Endothelial cell of umbilical vein (primary cell): Measurements from ENCODE around the gene NDUFS8. TPM values are rescaled to one million over a fixed set of nuclear protein-coding genes. Genes with fewer than 3 reads are reported as not detected.

Experiments
- BruUV-seq: library from RNA; stranded (reverse); fragments of 400-500 nt; replicated peaks from 2 replicates; lab custom pipeline; 2021; lab: Mats Ljungman, UMichigan
- CTCF ChIA-PET: fragments of 300-600, 350-600 bp; sonication (Branson Sonifier 250); formaldehyde crosslinking; loops from one replicate; lab custom pipeline; 2021; ENCODE audit warnings: antibody characterized with exemption, inconsistent platforms; lab: Charles Lee
- POLR2A ChIA-PET: fragments of 300-600, 350-600 bp; sonication (Branson Sonifier 250); formaldehyde crosslinking; loops from one replicate; lab custom pipeline; 2021; ENCODE audit warnings: antibody characterized with exemption, inconsistent platforms; lab: Charles Lee
- DNase-seq: peaks from one replicate; pipeline ENCODE4 v3.0.0-alpha.2; 2011; ENCODE audit warnings: low read depth, low spot score
- FAIRE-seq: peaks from 2 replicates; lab custom pipeline; 2011; peaks lifted over from hg19 to GRCh38; lab: Jason Lieb, UNC
- H2AFZ ChIP-seq: 2 replicates; pipeline ENCODE4 v1.6.0; 2012; ENCODE audit warnings: low read depth, low read length, control low read depth, inconsistent platforms
- H3K27ac ChIP-seq: 2 replicates; pipeline ENCODE4 v1.5.1; 2011; ENCODE audit warnings: low read depth, mild to moderate bottlenecking, control low read depth, low read length, moderate library complexity; ENCODE audit not compliant: insufficient read depth
- H3K27me3 ChIP-seq, 2 experiments: 2 replicates each; pipeline versions ENCODE4 v1.6.0 to v1.6.1; 2011; ENCODE audit warnings: low read length in 2 of 2, mixed read lengths in 1 of 2; ENCODE audit not compliant: control insufficient read depth in 2 of 2, insufficient read depth in 2 of 2
- H3K36me3 ChIP-seq, 2 experiments: 2 replicates in 1 of 2; 3 replicates in 1 of 2; pipeline ENCODE4 v1.5.1; 2011; ENCODE audit warnings: low read length in 2 of 2, mild to moderate bottlenecking in 1 of 2, moderate library complexity in 1 of 2; ENCODE audit not compliant: control insufficient read depth in 2 of 2, insufficient read depth in 2 of 2; ENCODE audit errors: extremely low read depth in 1 of 2
- H3K4me1 ChIP-seq: 3 replicates; pipeline ENCODE4 v1.5.1; 2011; ENCODE audit warnings: mild to moderate bottlenecking, low read length; ENCODE audit not compliant: control insufficient read depth, insufficient read depth; ENCODE audit errors: extremely low read depth
- H3K4me2 ChIP-seq: 2 replicates; pipeline ENCODE4 v1.6.1; 2011; ENCODE audit warnings: low read length, control low read depth, mixed read lengths; ENCODE audit not compliant: insufficient read depth
- H3K4me3 ChIP-seq, 3 experiments: fragments of 200-600 bp in 1 of 3; sonication (generic), shearing (Covaris generic) in 1 of 3; replicated peaks in 1 of 3; 2 replicates each; pipeline ENCODE4 v1.5.1; 2011 to 2016; ENCODE audit warnings: control low read depth in 3 of 3, low read length in 3 of 3, mild to moderate bottlenecking in 2 of 3, inconsistent platforms in 1 of 3, low read depth in 1 of 3, moderate library complexity in 1 of 3; ENCODE audit not compliant: insufficient read depth in 1 of 3
- H3K79me2 ChIP-seq: 2 replicates; pipeline ENCODE4 v1.6.0; 2012; ENCODE audit warnings: low read length, inconsistent platforms; ENCODE audit not compliant: control insufficient read depth, insufficient read depth
- H3K9ac ChIP-seq: replicated peaks from 2 replicates; pipeline ENCODE3; 2011; ENCODE audit warnings: low read length, control low read depth; ENCODE audit not compliant: insufficient read depth; ENCODE audit errors: extremely low read depth
- H3K9me1 ChIP-seq: replicated peaks from 3 replicates; pipeline ENCODE4 v1.6.0; 2011; ENCODE audit warnings: mild to moderate bottlenecking, low read length; ENCODE audit not compliant: control insufficient read depth, insufficient read depth; ENCODE audit errors: extremely low read depth
- H3K9me3 ChIP-seq: replicated peaks from 2 replicates; pipeline ENCODE4 v1.5.1; 2012; ENCODE audit warnings: low read length, inconsistent platforms; ENCODE audit not compliant: control insufficient read depth, insufficient read depth
- H4K20me1 ChIP-seq: replicated peaks from 2 replicates; pipeline ENCODE3; 2011; ENCODE audit warnings: mild to moderate bottlenecking, low read length; ENCODE audit not compliant: control insufficient read depth, insufficient read depth; ENCODE audit errors: extremely low read depth
- CTCF ChIP-seq, 2 donors: IDR thresholded peaks; 1 replicate in 1 of 2; 2 replicates in 1 of 2; pipeline ENCODE4 v1.5.1; 2011; ENCODE audit warnings: low read length in 2 of 2, mild to moderate bottlenecking in 2 of 2, moderate library complexity in 2 of 2, control low read depth in 1 of 2, inconsistent platforms in 1 of 2, low read depth in 1 of 2; ENCODE audit not compliant: insufficient read depth in 1 of 2; ENCODE audit errors: extremely low read depth in 1 of 2
- EZH2 ChIP-seq: IDR thresholded peaks from 2 replicates; pipeline ENCODE4 v1.6.1; 2012; ENCODE audit warnings: borderline replicate concordance, low read depth, mild to moderate bottlenecking, moderate library complexity, low read length, inconsistent platforms; ENCODE audit not compliant: severe bottlenecking
- FOS ChIP-seq: IDR thresholded peaks from 2 replicates; pipeline ENCODE4 v1.6.1; 2011; ENCODE audit warnings: mild to moderate bottlenecking, low read length, moderate library complexity, borderline replicate concordance; ENCODE audit not compliant: insufficient read depth
- GATA2 ChIP-seq: IDR thresholded peaks from 2 replicates; pipeline ENCODE4 v1.7.0; 2011; ENCODE audit warnings: low read depth, mild to moderate bottlenecking, moderate library complexity, mixed read lengths, low read length; ENCODE audit not compliant: insufficient read length, insufficient read depth
- JUN ChIP-seq: IDR thresholded peaks from 2 replicates; pipeline ENCODE4 v1.6.1; 2011; ENCODE audit warnings: borderline replicate concordance, low read depth; ENCODE audit not compliant: insufficient read length, insufficient read depth
- MAX ChIP-seq: IDR thresholded peaks from 2 replicates; pipeline ENCODE4 v1.6.1; 2011; ENCODE audit not compliant: insufficient read depth, insufficient read length
- MYC ChIP-seq: IDR thresholded peaks from one replicate; pipeline ENCODE4 v1.6.1; 2011; ENCODE audit warnings: mild to moderate bottlenecking, low read depth, low read length
- POLR2A ChIP-seq: IDR thresholded peaks from 2 replicates; pipeline ENCODE4 v1.6.1; 2012; ENCODE audit warnings: low read depth, mild to moderate bottlenecking, control low read depth, low read length
- POLR2AphosphoS5 ChIP-seq: IDR thresholded peaks from 2 replicates; pipeline ENCODE4 v1.6.1; 2012; ENCODE audit warnings: low read depth, mild to moderate bottlenecking, control low read depth, low read length, moderate library complexity; ENCODE audit not compliant: insufficient read depth
- dilution Hi-C: fragments of 300-500 bp; cut with MboI; formaldehyde crosslinking; loops from one replicate; pipeline ENCODE4 v1.15.0; 2019; ENCODE audit warnings: low sequenced_read_pairs; ENCODE audit not compliant: extremely low pct_ligation_motif_present
- intact Hi-C: fragments of 100-400 bp; cut with micrococcal nuclease; formaldehyde crosslinking; loops from one replicate; pipeline ENCODE4 v1.10.0; 2022
- polyA plus RNA-seq, 4 experiments: library from polyadenylated mRNA; depleted of rRNA in 3 of 4; stranded (reverse) in 3 of 4; unstranded in 1 of 4; fragments of >200 nt; gene quantifications; 2 replicates each; pipeline versions ENCODE4 v1.2.1 to v1.2.3, GENCODE V29; 2011 to 2012; ENCODE audit warnings: missing spikeins in 1 of 4
- total RNA-seq: library from RNA; stranded (reverse); gene quantifications from 2 replicates; pipeline ENCODE4 v1.2.3, GENCODE V29; 2021

NDUFS8 gene
- total and polyA plus RNA-seq, 2 donors (not counting 3 experiments of a cell fraction or from before 2014, with no cell fraction given): 166 to 170 TPM

GRCh38 chr11:68042219-68043028, 11.9 kb downstream of the NDUFS8 start:
- POLR2A ChIA-PET: no interaction called here
- H3K36me3 ChIP-seq: peaks cover 0 to 27% of the 10 kb centered on the region in 2 experiments
- CTCF ChIA-PET: no interaction called here
- H3K27ac ChIP-seq: no peak overlapping the region
- TF ChIP-seq EZH2 (no peak), MYC (no peak), JUN (no peak), POLR2A (no peak), FOS (no peak), POLR2AphosphoS5 (no peak), GATA2 (no peak), CTCF (IDR thresholded peaks at IDR 0.05; ENCODE audit: extremely low read depth in 1 of 2, insufficient read depth in 1 of 2, low read depth in 1 of 2, low read length in 2 of 2) (no peak), MAX (no peak)
- no peak for DNase-seq
- H3K4me1 ChIP-seq: peaks cover 14% of the 10 kb centered on the region
- H3K4me3 ChIP-seq: no peak overlapping the region
- H3K9me3 ChIP-seq: no peaks in the 10 kb centered on the region
- no peaks in the 10 kb centered on the region for H3K27me3 ChIP-seq
- H3K4me2 ChIP-seq: no peak overlapping the region
- H4K20me1 ChIP-seq: no peaks in the 10 kb centered on the region
- H3K79me2 ChIP-seq: peaks cover 24% of the 10 kb centered on the region
- H2AFZ ChIP-seq: no peak overlapping the region
- dilution Hi-C loops (no loop called here), intact Hi-C loops (no loop called here)
- no peaks in the 10 kb centered on the region for H3K9me1 ChIP-seq
- H3K9ac ChIP-seq: no peak overlapping the region
- BruUV-seq: no TSS peak
- FAIRE-seq: no peak
